H9 (cell line): Measurements from ENCODE around the gene MRPL46. TPM values are rescaled to one million over a fixed set of nuclear protein-coding genes. Genes with fewer than 3 reads are reported as not detected.

Source experiments
- DNase-seq: peaks from one replicate; pipeline ENCODE4 v3.0.0-alpha.2; 2017
- H2AFZ ChIP-seq: one replicate; pipeline ENCODE4 v1.6.1; 2013; ENCODE audit warnings: mild to moderate bottlenecking, low read length, control low read depth, moderate library complexity
- H2AK5ac ChIP-seq: 2 replicates; pipeline ENCODE4 v1.6.1; 2013; ENCODE audit warnings: low read length, control low read depth, mixed read lengths; ENCODE audit not compliant: insufficient read length
- H2BK120ac ChIP-seq: one replicate; pipeline ENCODE4 v1.6.1; 2013; ENCODE audit warnings: low read depth, mild to moderate bottlenecking, low read length, control low read depth, inconsistent platforms; ENCODE audit not compliant: poor library complexity, severe bottlenecking
- H2BK12ac ChIP-seq: 2 replicates; pipeline ENCODE4 v1.6.1; 2013; ENCODE audit warnings: low read length, control low read depth, mixed read lengths, low read depth; ENCODE audit not compliant: insufficient read length
- H2BK15ac ChIP-seq: 2 replicates; pipeline ENCODE4 v1.6.1; 2013; ENCODE audit warnings: low read depth, low read length, control low read depth
- H2BK20ac ChIP-seq: one replicate; pipeline ENCODE4 v1.6.1; 2013; ENCODE audit warnings: low read depth, mild to moderate bottlenecking, low read length, control low read depth, inconsistent platforms; ENCODE audit not compliant: poor library complexity, severe bottlenecking
- H2BK5ac ChIP-seq: 2 replicates; pipeline ENCODE4 v1.6.1; 2013; ENCODE audit warnings: low read length, control low read depth, mixed read lengths; ENCODE audit not compliant: insufficient read length
- H3K14ac ChIP-seq: 2 replicates; pipeline ENCODE4 v1.6.1; 2013; ENCODE audit warnings: low read length, control low read depth; ENCODE audit not compliant: insufficient read depth
- H3K18ac ChIP-seq: 2 replicates; pipeline ENCODE4 v1.6.1; 2013; ENCODE audit warnings: low read depth, mild to moderate bottlenecking, mixed read lengths, low read length, control low read depth; ENCODE audit not compliant: insufficient read length
- H3K23ac ChIP-seq: 2 replicates; pipeline ENCODE4 v1.6.1; 2013; ENCODE audit warnings: low read length, control low read depth, mixed read lengths, low read depth; ENCODE audit not compliant: insufficient read length
- H3K23me2 ChIP-seq: 2 replicates; pipeline ENCODE4 v1.6.1; 2013; ENCODE audit warnings: low read depth, mild to moderate bottlenecking, mixed read lengths, low read length, control low read depth; ENCODE audit not compliant: insufficient read length, poor library complexity, severe bottlenecking
- H3K27ac ChIP-seq: 2 replicates; pipeline ENCODE4 v1.5.1; 2013; ENCODE audit warnings: low read length, control low read depth, mixed read lengths, low read depth; ENCODE audit not compliant: insufficient read length
- H3K27me3 ChIP-seq: 2 replicates; pipeline ENCODE4 v1.6.1; 2013; ENCODE audit warnings: low read length, control low read depth, inconsistent platforms; ENCODE audit not compliant: insufficient read depth
- H3K4ac ChIP-seq: 2 replicates; pipeline ENCODE4 v1.6.1; 2013; ENCODE audit warnings: low read depth, mild to moderate bottlenecking, control low read depth, inconsistent platforms, low read length, moderate library complexity
- H3K4me1 ChIP-seq: 2 replicates; pipeline ENCODE4 v1.6.1; 2013; ENCODE audit warnings: low read length, control low read depth, inconsistent platforms; ENCODE audit not compliant: insufficient read depth
- H3K4me2 ChIP-seq: 2 replicates; pipeline ENCODE4 v1.6.1; 2013; ENCODE audit warnings: low read length, control low read depth, mixed read lengths; ENCODE audit not compliant: insufficient read length, insufficient read depth
- H3K56ac ChIP-seq: 2 replicates; pipeline ENCODE4 v1.6.1; 2013; ENCODE audit warnings: low read depth, mild to moderate bottlenecking, mixed read lengths, low read length, control low read depth; ENCODE audit not compliant: insufficient read length
- H3K79me1 ChIP-seq: 2 replicates; pipeline ENCODE4 v1.6.1; 2013; ENCODE audit warnings: low read depth, mild to moderate bottlenecking, moderate library complexity, low read length, control low read depth, inconsistent platforms; ENCODE audit not compliant: insufficient read depth, poor library complexity, severe bottlenecking
- H3K79me2 ChIP-seq: 2 replicates; pipeline ENCODE4 v1.6.1; 2013; ENCODE audit warnings: low read length, control low read depth, inconsistent platforms; ENCODE audit not compliant: insufficient read depth
- H3K9ac ChIP-seq: 2 replicates; pipeline ENCODE4 v1.6.1; 2013; ENCODE audit warnings: low read length, control low read depth, mixed read lengths; ENCODE audit not compliant: insufficient read length; ENCODE audit errors: extremely low read depth
- H3K9me3 ChIP-seq: one replicate; pipeline ENCODE4 v1.6.1; 2013; ENCODE audit warnings: low read depth, low read length, inconsistent platforms; ENCODE audit not compliant: control insufficient read depth
- H3T11ph ChIP-seq: one replicate; pipeline ENCODE4 v1.6.1; 2013; ENCODE audit warnings: mild to moderate bottlenecking, low read length, control low read depth, inconsistent platforms
- H4K20me1 ChIP-seq: one replicate; pipeline ENCODE4 v1.6.1; 2013; ENCODE audit not compliant: control insufficient read depth, insufficient read length, insufficient read depth
- H4K5ac ChIP-seq: 2 replicates; pipeline ENCODE4 v1.6.1; 2013; ENCODE audit warnings: low read depth, mild to moderate bottlenecking, mixed read lengths, low read length, control low read depth; ENCODE audit not compliant: insufficient read length
- H4K8ac ChIP-seq: replicated peaks from 2 replicates; pipeline ENCODE4 v1.6.1; 2013; ENCODE audit warnings: low read length, control low read depth, mixed read lengths, low read depth; ENCODE audit not compliant: insufficient read length
- H4K91ac ChIP-seq: 2 replicates; pipeline ENCODE4 v1.6.1; 2013; ENCODE audit warnings: low read depth, mild to moderate bottlenecking, moderate library complexity, mixed read lengths, low read length, control low read depth; ENCODE audit not compliant: insufficient read length
- H3K27ac Mint-ChIP-seq, 3 experiments: 2 replicates in 2 of 3; 3 replicates in 1 of 3; pipeline ENCODE4 v1.8.0; 2020 to 2021; ENCODE audit warnings: mixed read lengths in 3 of 3, mild to moderate bottlenecking in 1 of 3, moderate library complexity in 1 of 3
- H3K27me3 Mint-ChIP-seq: 2 replicates; pipeline ENCODE4 v1.8.0; 2021; ENCODE audit warnings: low read depth, mild to moderate bottlenecking, moderate library complexity, mixed read lengths
- H3K36me3 Mint-ChIP-seq, 3 experiments: 2 replicates in 2 of 3; 3 replicates in 1 of 3; pipeline ENCODE4 v1.8.0; 2020 to 2021; ENCODE audit warnings: low read depth in 3 of 3, mixed read lengths in 3 of 3; ENCODE audit not compliant: insufficient read depth in 1 of 3
- H3K4me1 Mint-ChIP-seq, 2 experiments: 2 replicates each; pipeline ENCODE4 v1.8.0; 2020; ENCODE audit warnings: mixed read lengths in 2 of 2
- H3K4me3 Mint-ChIP-seq, 2 experiments: 2 replicates in 1 of 2; 3 replicates in 1 of 2; pipeline ENCODE4 v1.8.0; 2020 to 2021; ENCODE audit warnings: mild to moderate bottlenecking in 2 of 2, mixed read lengths in 2 of 2, moderate library complexity in 1 of 2
- H3K9me3 Mint-ChIP-seq, 2 experiments: 2 replicates in 1 of 2; 3 replicates in 1 of 2; pipeline ENCODE4 v1.8.0; 2020; ENCODE audit warnings: mild to moderate bottlenecking in 2 of 2, mixed read lengths in 2 of 2, moderate library complexity in 1 of 2
- WGBS: extraction: QIAGEN DNeasy Blood & Tissue Kit; methylation state at CpG from one replicate; pipeline ENCODE4 v1.1.7; 2013; ENCODE audit warnings: missing lambda C conversion rate, low lambda C conversion rate, mixed read lengths; ENCODE audit not compliant: insufficient read length; ENCODE audit errors: extremely low coverage; 5-methylcytosine and 5-hydroxymethylcytosine counted together
- total RNA-seq: library from RNA; stranded (reverse); gene quantifications from 2 replicates; pipeline ENCODE4 v1.2.1, GENCODE V29; 2021
- TF ChIP-seq, protein P1 (sequence below): fragments of 200-600 bp; sonication (generic); conservative IDR thresholded peaks from 3 replicates; pipeline ENCODE4 v1.8.0; 2021; ENCODE audit warnings: antibody characterized with exemption, mild to moderate bottlenecking

MRPL46 gene
- total RNA-seq, 1 experiment from 2014 or later = 29.3 TPM

DNA sequence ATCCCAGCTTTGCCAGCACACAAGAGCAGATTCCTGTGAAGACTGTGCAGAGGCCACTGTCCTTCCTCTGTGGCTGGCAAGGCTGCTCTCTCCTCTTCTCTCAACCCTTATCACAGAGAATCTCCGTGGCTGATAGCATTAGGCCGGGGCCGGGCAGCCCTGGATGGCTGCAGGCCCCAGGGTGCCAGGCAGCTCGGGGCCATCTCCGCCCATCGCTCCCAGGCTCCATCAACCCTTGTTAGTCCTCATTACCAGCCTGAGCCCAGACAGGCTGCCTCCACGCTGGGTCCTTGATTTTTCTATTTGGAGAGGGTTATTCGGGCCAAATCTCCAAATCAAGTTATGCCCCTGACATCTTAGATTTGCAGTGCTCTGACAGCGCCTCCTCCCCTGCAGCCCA lies 39.1 kb downstream of the MRPL46 start:
- Histone ChIP-seq H3T11ph (no peak overlapping the region), H2BK5ac (no peak overlapping the region), H2AK5ac (no peak overlapping the region), H3K4me2 (no peak overlapping the region), H3K18ac (no peak overlapping the region), H3K9me3 (no peaks in the 10 kb centered on the region), H3K79me2 (no peaks in the 10 kb centered on the region), H3K27me3 (no peaks in the 10 kb centered on the region), H4K8ac (no peak overlapping the region), H3K23ac (no peak overlapping the region), H3K14ac (no peak overlapping the region), H4K20me1 (no peaks in the 10 kb centered on the region), H3K79me1 (no peaks in the 10 kb centered on the region), H4K5ac (no peak overlapping the region), H2BK20ac (no peak overlapping the region), H3K4ac (no peak overlapping the region), H3K27ac (no peak overlapping the region), H2BK15ac (no peak overlapping the region), H3K56ac (no peak overlapping the region), H2BK120ac (no peak overlapping the region), H3K23me2 (no peaks in the 10 kb centered on the region), H4K91ac (no peak overlapping the region), H3K4me1 (no peaks in the 10 kb centered on the region), H3K9ac (no peak overlapping the region), H2AFZ (no peak overlapping the region), H2BK12ac (no peak overlapping the region)
- DNase-seq = no peak
- Mint-ChIP-seq H3K9me3 (no peaks in the 10 kb centered on the region; a peak in 1 of 5 replicates), H3K27ac (no peak overlapping the region), H3K36me3 (no peaks in the 10 kb centered on the region), H3K4me1 (peaks cover 0 to under 1% of the 10 kb centered on the region in 2 experiments; a peak in 2 of 4 replicates), H3K27me3 (peaks cover 26% of the 10 kb centered on the region), H3K4me3 (no peak overlapping the region)
- TF ChIP-seq, protein P1, sequence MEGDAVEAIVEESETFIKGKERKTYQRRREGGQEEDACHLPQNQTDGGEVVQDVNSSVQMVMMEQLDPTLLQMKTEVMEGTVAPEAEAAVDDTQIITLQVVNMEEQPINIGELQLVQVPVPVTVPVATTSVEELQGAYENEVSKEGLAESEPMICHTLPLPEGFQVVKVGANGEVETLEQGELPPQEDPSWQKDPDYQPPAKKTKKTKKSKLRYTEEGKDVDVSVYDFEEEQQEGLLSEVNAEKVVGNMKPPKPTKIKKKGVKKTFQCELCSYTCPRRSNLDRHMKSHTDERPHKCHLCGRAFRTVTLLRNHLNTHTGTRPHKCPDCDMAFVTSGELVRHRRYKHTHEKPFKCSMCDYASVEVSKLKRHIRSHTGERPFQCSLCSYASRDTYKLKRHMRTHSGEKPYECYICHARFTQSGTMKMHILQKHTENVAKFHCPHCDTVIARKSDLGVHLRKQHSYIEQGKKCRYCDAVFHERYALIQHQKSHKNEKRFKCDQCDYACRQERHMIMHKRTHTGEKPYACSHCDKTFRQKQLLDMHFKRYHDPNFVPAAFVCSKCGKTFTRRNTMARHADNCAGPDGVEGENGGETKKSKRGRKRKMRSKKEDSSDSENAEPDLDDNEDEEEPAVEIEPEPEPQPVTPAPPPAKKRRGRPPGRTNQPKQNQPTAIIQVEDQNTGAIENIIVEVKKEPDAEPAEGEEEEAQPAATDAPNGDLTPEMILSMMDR = no peak
- WGBS = no CpG with 5 or more reads among the region's 9 CpGs
